HepG2 (cell line): ENCODE measurements around the gene USP9Y. TPM values are rescaled to one million over a fixed set of nuclear protein-coding genes. Genes with fewer than 3 reads are reported as not detected.
"Not testable (repeated sequence)": the region's sequence is repeated elsewhere in the genome, so short reads cannot be mapped to it uniquely, and the experiment has no call there.

ENCODE experiments used
- ATAC-seq: fragments of 200-7000 bp; cut with Tn5 transposase; 3 replicates; pipeline ENCODE4 v1.9.1; 2020; ENCODE audit warnings: mild to moderate bottlenecking, moderate library complexity
- BruUV-seq: library from RNA; stranded (reverse); fragments of 400-500 nt; replicated peaks from 2 replicates; lab custom pipeline; 2021; lab: Mats Ljungman, UMichigan
- CTCF ChIA-PET: fragments of 300-600 bp; formaldehyde crosslinking; extraction: SDS; loops from one replicate; lab custom pipeline; 2021; ENCODE audit warnings: low total read pairs, inconsistent platforms, low intra/inter-chr PET ratio; lab: Yijun Ruan, JAX
- POLR2A ChIA-PET: fragments of 350-600 bp; sonication (Branson Sonifier 250); formaldehyde crosslinking; loops from one replicate; lab custom pipeline; 2020; ENCODE audit warnings: antibody characterized with exemption, inconsistent platforms; lab: Yijun Ruan, JAX
- DNase-seq: peaks from one replicate; pipeline ENCODE4 v3.0.0-alpha.2; 2015; ENCODE audit warnings: low spot score
- FAIRE-seq: peaks from 3 replicates; lab custom pipeline; 2011; peaks lifted over from hg19 to GRCh38; lab: Jason Lieb, UNC
- H2AFZ ChIP-seq: one replicate; pipeline ENCODE4 v1.6.1; 2011; ENCODE audit warnings: low read length, inconsistent platforms
- H3K27ac ChIP-seq: fragments of 300-600 bp; 3 replicates; pipeline ENCODE4 v1.8.0; 2011; ENCODE audit warnings: mixed run types, mild to moderate bottlenecking, mixed read lengths, low read length, inconsistent platforms; ENCODE audit not compliant: insufficient read depth; ENCODE audit errors: extremely low read length
- H3K27me3 ChIP-seq, 2 experiments: fragments of 200-600 bp in 1 of 2; 2 replicates in 1 of 2; 3 replicates in 1 of 2; pipeline versions ENCODE4 v1.6.0 to v1.8.0; 2011; ENCODE audit warnings: low read length in 2 of 2, mild to moderate bottlenecking in 2 of 2, moderate library complexity in 2 of 2, inconsistent platforms in 1 of 2; ENCODE audit not compliant: insufficient read depth in 2 of 2, control insufficient read depth in 1 of 2
- H3K36me3 ChIP-seq, 2 experiments: fragments of 200-600 bp in 1 of 2; replicated peaks in 1 of 2; 2 replicates in 1 of 2; 3 replicates in 1 of 2; pipeline versions ENCODE4 v1.5.1 to v1.8.0; 2011; ENCODE audit warnings: low read length in 2 of 2, inconsistent platforms in 1 of 2; ENCODE audit not compliant: insufficient read depth in 2 of 2, control insufficient read depth in 1 of 2
- H3K4me1 ChIP-seq: 2 replicates; pipeline ENCODE4 v1.5.1; 2012; ENCODE audit warnings: low read length, inconsistent platforms; ENCODE audit not compliant: insufficient read depth
- H3K4me2 ChIP-seq: 2 replicates; pipeline ENCODE4 v1.6.0; 2011; ENCODE audit warnings: low read depth, low read length, inconsistent platforms
- H3K4me3 ChIP-seq, 3 experiments: fragments of 200-600 bp in 1 of 3; sonication (generic), shearing (Covaris generic) in 1 of 3; replicated peaks in 1 of 3; 2 replicates each; pipeline ENCODE4 v1.5.1; 2011 to 2016; ENCODE audit warnings: low read length in 3 of 3, inconsistent platforms in 2 of 3, low read depth in 2 of 3, mild to moderate bottlenecking in 2 of 3, control low read depth in 1 of 3, mixed read lengths in 1 of 3; ENCODE audit not compliant: insufficient read depth in 1 of 3
- H3K79me2 ChIP-seq: one replicate; pipeline ENCODE4 v1.6.1; 2011; ENCODE audit warnings: low read length, inconsistent platforms; ENCODE audit not compliant: insufficient read depth
- H3K9ac ChIP-seq: 2 replicates; pipeline ENCODE4 v1.6.0; 2011; ENCODE audit warnings: mild to moderate bottlenecking, low read depth, low read length, inconsistent platforms; ENCODE audit not compliant: insufficient read depth
- H3K9me3 ChIP-seq: 2 replicates; pipeline ENCODE4 v1.5.1; 2012; ENCODE audit warnings: mild to moderate bottlenecking, low read length
- H4K20me1 ChIP-seq: 2 replicates; pipeline ENCODE4 v1.6.0; 2011; ENCODE audit warnings: inconsistent platforms, mild to moderate bottlenecking, low read length, moderate library complexity; ENCODE audit not compliant: insufficient read depth
- ATF5 ChIP-seq: sonication (generic); formaldehyde crosslinking; IDR thresholded peaks from 2 replicates; pipeline ENCODE4 v1.4.0; 2020; ENCODE audit warnings: mild to moderate bottlenecking, low read depth, missing genetic modification reagents
- BRF2 ChIP-seq: sonication (generic); formaldehyde crosslinking; IDR thresholded peaks from 2 replicates; pipeline ENCODE4 v1.8.1; 2022; ENCODE audit warnings: mild to moderate bottlenecking, missing genetic modification reagents
- DDIT3 ChIP-seq: sonication (generic); formaldehyde crosslinking; IDR thresholded peaks from 2 replicates; pipeline ENCODE4 v1.4.0; 2020; ENCODE audit warnings: mild to moderate bottlenecking, missing genetic modification reagents
- DPF2 ChIP-seq: sonication (generic); formaldehyde crosslinking; IDR thresholded peaks from 2 replicates; pipeline ENCODE4 v1.4.0; 2020; ENCODE audit warnings: mild to moderate bottlenecking, low read depth, missing genetic modification reagents, borderline replicate concordance
- SKIL ChIP-seq: sonication (generic); formaldehyde crosslinking; IDR thresholded peaks from 2 replicates; pipeline ENCODE4 v1.8.0; 2022; ENCODE audit warnings: missing genetic modification reagents, mild to moderate bottlenecking, moderate library complexity, borderline replicate concordance
- ZBTB33 ChIP-seq: sonication (generic); formaldehyde crosslinking; IDR thresholded peaks from 2 replicates; pipeline ENCODE4 v1.4.0; 2020; ENCODE audit warnings: missing genetic modification reagents
- ZMYM4 ChIP-seq: sonication (generic); formaldehyde crosslinking; IDR thresholded peaks from 2 replicates; pipeline ENCODE4 v1.8.1; 2023; ENCODE audit warnings: mild to moderate bottlenecking, missing genetic modification reagents
- ZNF17 ChIP-seq: sonication (generic); formaldehyde crosslinking; IDR thresholded peaks from 2 replicates; pipeline ENCODE4 v1.5.0; 2020; ENCODE audit warnings: mild to moderate bottlenecking, missing genetic modification reagents
- ZNF451 ChIP-seq: sonication (generic); formaldehyde crosslinking; IDR thresholded peaks from 2 replicates; pipeline ENCODE4 v1.5.0; 2020; ENCODE audit warnings: mild to moderate bottlenecking, missing genetic modification reagents
- WGBS: methylation state at CpG from one replicate; pipeline ENCODE4 v1.1.6; 2017; ENCODE audit warnings: low lambda C conversion rate; 5-methylcytosine and 5-hydroxymethylcytosine counted together
- in situ Hi-C: cut with HindIII; loops from 2 replicates; pipeline ENCODE4 v1.10.0; 2017; ENCODE audit warnings: low pct_unique_long_range_greater_than_20kb; ENCODE audit not compliant: extremely low pct_ligation_motif_present
- intact Hi-C: fragments of 100-400 bp; cut with micrococcal nuclease; formaldehyde crosslinking; loops from one replicate; pipeline ENCODE4 v1.10.0; 2022; ENCODE audit not compliant: unreplicated experiment
- polyA plus RNA-seq, 8 experiments: library from polyadenylated mRNA; depleted of rRNA in 3 of 8; stranded (reverse) in 7 of 8; unstranded in 1 of 8; fragments of >200 nt; fragmentation: Illumina TruSeq in 4 of 8; extraction: Trizol in 4 of 8; gene quantifications; 2 replicates each; pipeline versions ENCODE4 v1.2.1 to v1.2.3, GENCODE V29; 2011 to 2016; ENCODE audit warnings: low read depth in 4 of 8, missing spikeins in 1 of 8, mixed read lengths in 1 of 8; ENCODE audit not compliant: insufficient read depth in 1 of 8
- total RNA-seq, 5 experiments: library from RNA; depleted of rRNA; stranded (reverse); fragments of >200 nt; fragmentation: Illumina TruSeq; extraction: Trizol; gene quantifications; 2 replicates each; pipeline ENCODE4 v1.2.3, GENCODE V29; 2016; ENCODE audit warnings: low read depth in 1 of 5

USP9Y gene
- total and polyA plus RNA-seq, 2 of the 13 experiments (the other 11 are each of a cell fraction or from before 2014, with no cell fraction given) = 14.6 to 41.9 TPM

GRCh38 chrY:12663845-12664244, 37.2 kb upstream of the USP9Y start:
- intact Hi-C loops = loop anchor here (5.0 kb wide), 1 partner anchor 38 kb away; the partner anchor contains the start of gene USP9Y
- H3K36me3 ChIP-seq, H2AFZ ChIP-seq, H4K20me1 ChIP-seq, H3K27me3 ChIP-seq, FAIRE-seq, H3K9me3 ChIP-seq, DNase-seq, H3K9ac ChIP-seq, CTCF ChIA-PET, BruUV-seq, ATAC-seq, in situ Hi-C loops, H3K27ac ChIP-seq: not testable (repeated sequence)
- 97% methylated on average over 20 of the region's 20 CpGs for WGBS
- Histone ChIP-seq H3K4me3 (peak overlapping the region; percentile 27 to 79 (median 77)), H3K4me2 (peak overlapping the region; percentile 55), H3K4me1 (peaks cover 43% of the 10 kb centered on the region), H3K79me2 (peaks cover 41% of the 10 kb centered on the region)
- TF ChIP-seq ZBTB33 (CRISPR knock-in tag) = peak; percentile 19; the same call in 1 of the 2 replicates
- POLR2A ChIA-PET = interaction anchor here (0.6 kb wide), 1 partner anchor 9 kb away, joined by 3 read pairs; no protein-coding TSS in a partner anchor

GRCh38 chrY:12678111-12678510, 22.9 kb upstream of the USP9Y start:
- POLR2A ChIA-PET = no interaction called here
- Histone ChIP-seq H3K9me3 (no peaks in the 10 kb centered on the region; the same call in 1 of the 2 replicates), H2AFZ (no peak overlapping the region), H3K79me2 (peaks cover 20% of the 10 kb centered on the region), H3K9ac (no peak overlapping the region), H4K20me1 (peaks cover 4% of the 10 kb centered on the region; the same call in 1 of the 2 replicates), H3K4me1 (no peaks in the 10 kb centered on the region), H3K27ac (no peak overlapping the region), H3K36me3 (no peaks in the 10 kb centered on the region), H3K4me2 (no peak overlapping the region), H3K4me3 (no peak overlapping the region), H3K27me3 (no peaks in the 10 kb centered on the region)
- WGBS = 100% methylated on average over 2 of the region's 2 CpGs
- no peak for ATAC-seq
- in situ Hi-C loops = no loop called here
- FAIRE-seq = no peak
- intact Hi-C loops = no loop called here
- DNase-seq = no peak
- no TSS peak for BruUV-seq
- CTCF ChIA-PET = no interaction called here
- TF ChIP-seq ZNF451 (no peak), ZMYM4 (no peak), DDIT3 (CRISPR knock-in tag) (no peak), BRF2 (CRISPR knock-in tag) (no peak), ATF5 (CRISPR knock-in tag) (no peak), SKIL (CRISPR knock-in tag) (no peak), ZNF17 (CRISPR knock-in tag) (no peak), DPF2 (no peak)
